Smooth muscle cell (in vitro differentiated cells): ENCODE results near the gene SIL1. TPM values are rescaled to one million over a fixed set of nuclear protein-coding genes. Genes with fewer than 3 reads are reported as not detected.

Source experiments
- DNase-seq: peaks from one replicate; lab custom pipeline; 2025; ENCODE audit not compliant: unreplicated experiment; lab: John Stamatoyannopoulos, UW
- H2AFZ ChIP-seq: fragments of 200-600 bp; sonication (generic); 2 replicates; pipeline ENCODE4 v1.6.0; 2016; ENCODE audit warnings: antibody characterized with exemption, low read depth, mild to moderate bottlenecking
- H3F3A ChIP-seq: fragments of 200-600 bp; sonication (generic); 2 replicates; pipeline ENCODE4 v1.6.0; 2017; ENCODE audit warnings: antibody characterized with exemption, low read depth
- H3K27ac ChIP-seq: fragments of 200-600 bp; sonication (generic); 2 replicates; pipeline ENCODE4 v1.5.1; 2016; ENCODE audit warnings: low read depth, mild to moderate bottlenecking
- H3K27me3 ChIP-seq: fragments of 200-600 bp; sonication (generic); 2 replicates; pipeline ENCODE4 v1.6.1; 2016; ENCODE audit warnings: low read depth, mild to moderate bottlenecking
- H3K36me3 ChIP-seq: fragments of 200-600 bp; sonication (generic); 2 replicates; pipeline ENCODE4 v1.5.1; 2016; ENCODE audit warnings: low read depth
- H3K4me1 ChIP-seq: fragments of 200-600 bp; sonication (generic); 2 replicates; pipeline ENCODE4 v1.5.1; 2016; ENCODE audit warnings: low read depth
- H3K4me2 ChIP-seq: fragments of 200-600 bp; sonication (generic); 2 replicates; pipeline ENCODE4 v1.6.0; 2016; ENCODE audit warnings: mild to moderate bottlenecking
- H3K4me3 ChIP-seq: fragments of 200-600 bp; sonication (generic); 2 replicates; pipeline ENCODE4 v1.5.1; 2016; ENCODE audit warnings: mild to moderate bottlenecking
- H3K79me2 ChIP-seq: fragments of 200-600 bp; sonication (generic); 2 replicates; pipeline ENCODE4 v1.6.0; 2016; ENCODE audit warnings: low read depth, mild to moderate bottlenecking
- H3K9ac ChIP-seq: fragments of 200-600 bp; sonication (generic); 2 replicates; pipeline ENCODE4 v1.6.0; 2016; ENCODE audit warnings: low read depth
- H3K9me3 ChIP-seq: fragments of 200-600 bp; sonication (generic); replicated peaks from 2 replicates; pipeline ENCODE4 v1.5.1; 2016; ENCODE audit warnings: low read depth
- H4K20me1 ChIP-seq: fragments of 200-600 bp; sonication (generic); 2 replicates; pipeline ENCODE4 v1.6.0; 2016; ENCODE audit warnings: low read depth
- CTCF ChIP-seq: fragments of 200-600 bp; sonication (generic); IDR thresholded peaks from 2 replicates; pipeline ENCODE4 v1.5.1; 2017; ENCODE audit warnings: borderline replicate concordance, mild to moderate bottlenecking, antibody characterized with exemption; ENCODE audit not compliant: insufficient read depth, poor library complexity, severe bottlenecking
- WGBS: methylation state at CpG from one replicate; pipeline ENCODE4 v1.1.7; 2016; ENCODE audit warnings: low lambda C conversion rate; 5-methylcytosine and 5-hydroxymethylcytosine counted together
- polyA plus RNA-seq: library from polyadenylated mRNA; unstranded; fragments of >200 nt; fragmentation: Nextera tagmentation; extraction: Ambion mirVana; gene quantifications from 2 replicates; pipeline ENCODE4 v1.2.1, GENCODE V29; 2016
- total RNA-seq: library from RNA; depleted of rRNA; stranded (reverse); fragments of >200 nt; gene quantifications from 2 replicates; pipeline ENCODE4 v1.2.3, GENCODE V29; 2014

The SIL1 gene
- total and polyA plus RNA-seq, 2 experiments from 2014 or later: 45.5 to 119 TPM

- H3K4me3 ChIP-seq: no peak overlapping the region
- no peaks in the 10 kb centered on the region for H3K36me3 ChIP-seq
- DNase-seq: no peak
- peaks cover 75% of the 10 kb centered on the region for H4K20me1 ChIP-seq
- H2AFZ ChIP-seq: no peak overlapping the region
- no peaks in the 10 kb centered on the region for H3F3A ChIP-seq
- 83% methylated on average over 7 of the region's 7 CpGs for WGBS
- no peak overlapping the region for H3K4me2 ChIP-seq
- TF ChIP-seq CTCF: no peak
- H3K4me1 ChIP-seq: peaks cover 11% of the 10 kb centered on the region
- peaks cover 3% of the 10 kb centered on the region for H3K79me2 ChIP-seq
- no peaks in the 10 kb centered on the region for H3K27me3 ChIP-seq
- no peaks in the 10 kb centered on the region for H3K9me3 ChIP-seq
- H3K9ac ChIP-seq: no peak overlapping the region
- H3K27ac ChIP-seq: no peak overlapping the region
These were observed 46.3 kb downstream of the SIL1 start for GRCh38 chr5:139151902-139152301.

- H3K27ac ChIP-seq: no peak overlapping the region
- no peaks in the 10 kb centered on the region for H3K27me3 ChIP-seq
- H2AFZ ChIP-seq: no peak overlapping the region
- DNase-seq: no peak
- TF ChIP-seq CTCF: no peak
- 85% methylated on average over 9 of the region's 9 CpGs for WGBS
- H3F3A ChIP-seq: no peaks in the 10 kb centered on the region
- peak overlapping the region; percentile 33 for H3K4me2 ChIP-seq
- no peak overlapping the region for H3K4me3 ChIP-seq
- H3K79me2 ChIP-seq: peaks cover 10% of the 10 kb centered on the region
- no peaks in the 10 kb centered on the region for H3K36me3 ChIP-seq
- H3K9ac ChIP-seq: no peak overlapping the region
- no peaks in the 10 kb centered on the region for H3K9me3 ChIP-seq
- H3K4me1 ChIP-seq: peaks cover 11% of the 10 kb centered on the region
- H4K20me1 ChIP-seq: peaks cover 73% of the 10 kb centered on the region
These were observed 47.7 kb downstream of the SIL1 start for GRCh38 chr5:139150367-139150999.

GRCh38 chr5:139149477-139150199 is 48.5 kb downstream of the SIL1 start:
- no peak overlapping the region for H3K27ac ChIP-seq
- no peaks in the 10 kb centered on the region for H3K27me3 ChIP-seq
- no peaks in the 10 kb centered on the region for H3K36me3 ChIP-seq
- no peak for TF ChIP-seq CTCF
- H3K4me3 ChIP-seq: no peak overlapping the region
- peaks cover 76% of the 10 kb centered on the region for H4K20me1 ChIP-seq
- H3K9ac ChIP-seq: no peak overlapping the region
- peaks cover 11% of the 10 kb centered on the region for H3K4me1 ChIP-seq
- H3K9me3 ChIP-seq: no peaks in the 10 kb centered on the region
- 52% methylated on average over 3 of the region's 3 CpGs for WGBS
- H2AFZ ChIP-seq: no peak overlapping the region
- no peaks in the 10 kb centered on the region for H3F3A ChIP-seq
- peak overlapping the region; percentile 33 for H3K4me2 ChIP-seq
- DNase-seq: no peak
- H3K79me2 ChIP-seq: peaks cover 12% of the 10 kb centered on the region

- no peak for TF ChIP-seq CTCF
- Histone ChIP-seq H4K20me1 (peaks cover 75% of the 10 kb centered on the region), H3K4me2 (no peak overlapping the region), H3F3A (no peaks in the 10 kb centered on the region), H3K4me1 (peaks cover 11% of the 10 kb centered on the region), H3K9ac (no peak overlapping the region), H3K79me2 (peaks cover 18% of the 10 kb centered on the region), H3K4me3 (no peak overlapping the region), H3K27ac (no peak overlapping the region), H3K27me3 (no peaks in the 10 kb centered on the region), H3K9me3 (no peaks in the 10 kb centered on the region), H2AFZ (no peak overlapping the region), H3K36me3 (no peaks in the 10 kb centered on the region)
- WGBS: 84% methylated on average over 5 of the region's 5 CpGs
- no peak for DNase-seq
These were observed 49.2 kb downstream of the SIL1 start for GRCh38 chr5:139148986-139149385.
